Left ventricle myocardium inferior (tissue), 1 donor: ENCODE data around the gene GATAD2B. TPM values are rescaled to one million over a fixed set of nuclear protein-coding genes. Genes with fewer than 3 reads are reported as not detected.

Source experiments
- DNase-seq: peaks from one replicate; pipeline ENCODE4 v3.0.0-alpha.2; 2020
- H3K27ac ChIP-seq: fragments of 200-600 bp; replicated peaks from 2 replicates; pipeline ENCODE4 v1.8.0; 2021
- H3K27me3 ChIP-seq: fragments of 200-600 bp; 2 replicates; pipeline ENCODE4 v1.8.0; 2021; ENCODE audit warnings: low read depth
- H3K36me3 ChIP-seq: fragments of 200-600 bp; 2 replicates; pipeline ENCODE4 v1.8.0; 2021
- H3K4me1 ChIP-seq: fragments of 200-600 bp; 2 replicates; pipeline ENCODE4 v1.8.0; 2021
- H3K4me3 ChIP-seq: fragments of 200-600 bp; 2 replicates; pipeline ENCODE4 v1.8.0; 2021; ENCODE audit warnings: mild to moderate bottlenecking, moderate library complexity
- H3K9me3 ChIP-seq: fragments of 200-600 bp; replicated peaks from 2 replicates; pipeline ENCODE4 v1.8.0; 2021
- intact Hi-C: fragments of 100-400 bp; cut with micrococcal nuclease; formaldehyde crosslinking; loops from one replicate; pipeline ENCODE4 v1.11.0; 2022
- total RNA-seq: library from RNA; stranded (reverse); fragmentation: NEBNext Ultra II Directional; extraction: Animal tissue kit (Norgen Biotek cat#: 25700); gene quantifications from one replicate; pipeline ENCODE4 v1.2.1, GENCODE V29; 2021
- TF ChIP-seq, protein P1 (sequence below): fragments of 200-600 bp; IDR thresholded peaks from 2 replicates; pipeline ENCODE4 v1.8.0; 2021; ENCODE audit warnings: antibody characterized with exemption, mild to moderate bottlenecking, borderline replicate concordance
- donor health status: DM: no; HTN: yes; CAD: no; lungs with severe emphysema.

The GATAD2B gene
- total RNA-seq, 1 donor from 2014 or later, result 35.4 TPM

- no peak overlapping the region for H3K4me3 ChIP-seq
- no peaks in the 10 kb centered on the region for H3K9me3 ChIP-seq
- intact Hi-C loops, result no loop called here
- no peaks in the 10 kb centered on the region for H3K36me3 ChIP-seq
- no peak for DNase-seq
- H3K27me3 ChIP-seq, result no peaks in the 10 kb centered on the region
- TF ChIP-seq, protein P1, sequence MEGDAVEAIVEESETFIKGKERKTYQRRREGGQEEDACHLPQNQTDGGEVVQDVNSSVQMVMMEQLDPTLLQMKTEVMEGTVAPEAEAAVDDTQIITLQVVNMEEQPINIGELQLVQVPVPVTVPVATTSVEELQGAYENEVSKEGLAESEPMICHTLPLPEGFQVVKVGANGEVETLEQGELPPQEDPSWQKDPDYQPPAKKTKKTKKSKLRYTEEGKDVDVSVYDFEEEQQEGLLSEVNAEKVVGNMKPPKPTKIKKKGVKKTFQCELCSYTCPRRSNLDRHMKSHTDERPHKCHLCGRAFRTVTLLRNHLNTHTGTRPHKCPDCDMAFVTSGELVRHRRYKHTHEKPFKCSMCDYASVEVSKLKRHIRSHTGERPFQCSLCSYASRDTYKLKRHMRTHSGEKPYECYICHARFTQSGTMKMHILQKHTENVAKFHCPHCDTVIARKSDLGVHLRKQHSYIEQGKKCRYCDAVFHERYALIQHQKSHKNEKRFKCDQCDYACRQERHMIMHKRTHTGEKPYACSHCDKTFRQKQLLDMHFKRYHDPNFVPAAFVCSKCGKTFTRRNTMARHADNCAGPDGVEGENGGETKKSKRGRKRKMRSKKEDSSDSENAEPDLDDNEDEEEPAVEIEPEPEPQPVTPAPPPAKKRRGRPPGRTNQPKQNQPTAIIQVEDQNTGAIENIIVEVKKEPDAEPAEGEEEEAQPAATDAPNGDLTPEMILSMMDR, result no peak
- no peak overlapping the region for H3K27ac ChIP-seq
- no peaks in the 10 kb centered on the region for H3K4me1 ChIP-seq
Measured at GRCh38 chr1:153860285-153860684, 62.5 kb downstream of the GATAD2B start.

GRCh38 chr1:153857505-153857904 lies 65.3 kb downstream of the GATAD2B start:
- TF ChIP-seq, protein P1, result no peak
- Histone ChIP-seq H3K4me3 (no peak overlapping the region), H3K9me3 (no peaks in the 10 kb centered on the region), H3K27me3 (no peaks in the 10 kb centered on the region), H3K4me1 (no peaks in the 10 kb centered on the region), H3K27ac (no peak overlapping the region), H3K36me3 (no peaks in the 10 kb centered on the region)
- no peak for DNase-seq
- intact Hi-C loops, result no loop called here

- Histone ChIP-seq H3K4me3 (no peak overlapping the region), H3K36me3 (no peaks in the 10 kb centered on the region), H3K27ac (no peak overlapping the region), H3K9me3 (no peaks in the 10 kb centered on the region), H3K4me1 (no peaks in the 10 kb centered on the region), H3K27me3 (no peaks in the 10 kb centered on the region)
- TF ChIP-seq, protein P1, result no peak
- no peak for DNase-seq
- intact Hi-C loops, result no loop called here
Measured at GRCh38 chr1:153856763-153857162, 66.0 kb downstream of the GATAD2B start.

DNA sequence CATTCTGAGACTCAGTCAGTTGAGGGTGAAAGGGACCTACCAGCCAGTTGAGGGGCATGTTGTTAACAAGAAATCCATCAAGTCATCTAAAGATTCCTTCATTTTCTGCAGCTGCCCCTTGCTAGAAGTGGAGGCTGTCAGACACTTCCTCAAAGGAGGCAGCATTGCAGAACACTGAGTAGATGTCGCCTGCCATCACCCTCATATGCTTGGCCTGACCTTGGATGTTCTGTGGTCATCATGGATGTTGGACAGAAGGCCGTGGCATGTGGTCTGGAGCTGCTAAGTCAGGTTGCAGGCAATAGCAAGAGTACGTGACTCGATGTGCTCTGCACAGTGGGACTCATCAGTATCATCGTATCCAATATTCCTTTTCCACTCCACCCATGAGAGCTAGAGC lies 70.6 kb downstream of the GATAD2B start:
- DNase-seq, result no peak
- Histone ChIP-seq H3K27me3 (no peaks in the 10 kb centered on the region), H3K4me3 (no peak overlapping the region), H3K27ac (no peak overlapping the region), H3K4me1 (no peaks in the 10 kb centered on the region), H3K9me3 (no peaks in the 10 kb centered on the region), H3K36me3 (no peaks in the 10 kb centered on the region)
- TF ChIP-seq, protein P1, result no peak
- intact Hi-C loops, result no loop called here

- TF ChIP-seq, protein P1, result no peak
Measured at GRCh38 chr1:153849487-153850185, 73.1 kb downstream of the GATAD2B start.

More at GRCh38 chr1:153849487-153850185, 73.1 kb downstream of the GATAD2B start:
- no peaks in the 10 kb centered on the region for H3K27me3 ChIP-seq
- DNase-seq, result no peak
- H3K4me3 ChIP-seq, result no peak overlapping the region
- intact Hi-C loops, result no loop called here
- no peak overlapping the region for H3K27ac ChIP-seq
- H3K4me1 ChIP-seq, result no peaks in the 10 kb centered on the region
- no peaks in the 10 kb centered on the region for H3K36me3 ChIP-seq
- H3K9me3 ChIP-seq, result no peaks in the 10 kb centered on the region
